Panc1 (cell line): Measurements from ENCODE around the gene BACH2.

Experiments used
- POLR2AphosphoS5 ChIP-seq: IDR thresholded peaks from 2 replicates; pipeline ENCODE4 v1.6.1; 2012; ENCODE audit warnings: mild to moderate bottlenecking, low read depth, low read length, moderate library complexity
- TCF7L2 ChIP-seq: IDR thresholded peaks from 2 replicates; pipeline ENCODE4 v1.6.1; 2011; ENCODE audit warnings: mild to moderate bottlenecking, low read depth, low read length, inconsistent platforms
- TF ChIP-seq, protein P1 (sequence below): fragments of 450-650 bp; IDR thresholded peaks from 2 replicates; pipeline ENCODE4 v1.5.1; 2017; ENCODE audit warnings: mild to moderate bottlenecking

DNA sequence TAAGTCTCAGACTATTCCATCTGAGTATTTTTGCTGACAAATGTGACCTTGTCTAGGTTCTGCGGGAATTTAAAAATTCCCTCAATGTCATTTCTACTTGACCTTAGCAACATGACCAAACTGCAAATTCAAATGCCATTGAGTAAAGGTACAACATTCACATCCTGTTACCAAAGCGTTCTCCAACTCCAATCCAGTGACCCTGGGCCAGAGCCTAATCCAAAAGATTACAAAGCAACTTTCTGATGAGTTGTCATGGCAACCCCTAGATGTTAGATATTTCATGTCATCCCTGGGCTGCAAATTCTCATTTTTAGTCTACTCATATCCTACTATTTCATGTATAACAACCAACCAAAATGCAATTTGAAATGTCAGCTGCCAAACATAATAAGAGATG lies 65.3 kb downstream of the BACH2 start:
- TF ChIP-seq, protein P1, sequence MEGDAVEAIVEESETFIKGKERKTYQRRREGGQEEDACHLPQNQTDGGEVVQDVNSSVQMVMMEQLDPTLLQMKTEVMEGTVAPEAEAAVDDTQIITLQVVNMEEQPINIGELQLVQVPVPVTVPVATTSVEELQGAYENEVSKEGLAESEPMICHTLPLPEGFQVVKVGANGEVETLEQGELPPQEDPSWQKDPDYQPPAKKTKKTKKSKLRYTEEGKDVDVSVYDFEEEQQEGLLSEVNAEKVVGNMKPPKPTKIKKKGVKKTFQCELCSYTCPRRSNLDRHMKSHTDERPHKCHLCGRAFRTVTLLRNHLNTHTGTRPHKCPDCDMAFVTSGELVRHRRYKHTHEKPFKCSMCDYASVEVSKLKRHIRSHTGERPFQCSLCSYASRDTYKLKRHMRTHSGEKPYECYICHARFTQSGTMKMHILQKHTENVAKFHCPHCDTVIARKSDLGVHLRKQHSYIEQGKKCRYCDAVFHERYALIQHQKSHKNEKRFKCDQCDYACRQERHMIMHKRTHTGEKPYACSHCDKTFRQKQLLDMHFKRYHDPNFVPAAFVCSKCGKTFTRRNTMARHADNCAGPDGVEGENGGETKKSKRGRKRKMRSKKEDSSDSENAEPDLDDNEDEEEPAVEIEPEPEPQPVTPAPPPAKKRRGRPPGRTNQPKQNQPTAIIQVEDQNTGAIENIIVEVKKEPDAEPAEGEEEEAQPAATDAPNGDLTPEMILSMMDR = no peak
- no peak for TF ChIP-seq POLR2AphosphoS5
- TF ChIP-seq TCF7L2 = no peak
